ENCODE results near the gene FCRL5.

- TF ChIP-seq CTCF (conservative IDR thresholded peaks at IDR 0.05; ENCODE audit: low read depth, low read length), result no peak
- TF ChIP-seq EZH2 (IDR thresholded peaks at IDR 0.05; ENCODE audit: borderline replicate concordance, low read depth, low read length, poor library complexity, severe bottlenecking), result no peak
These were observed 58.2 kb downstream of the FCRL5 start for GRCh38 chr1:157494093-157494492.
